Adipocyte (in vitro differentiated cells): Measurements from ENCODE around the gene TCAF2.
"Not testable (repeated sequence)": the region's sequence is repeated elsewhere in the genome, so short reads cannot be mapped to it uniquely, and the experiment has no call there.

ENCODE experiments used
- DNase-seq: peaks from one replicate; pipeline ENCODE4 v3.0.0-alpha.2; 2015; ENCODE audit warnings: low read depth
- H3K27me3 ChIP-seq: replicated peaks from 2 replicates; pipeline ENCODE4 v1.7.0; 2013; ENCODE audit warnings: mild to moderate bottlenecking, low read length, moderate library complexity; ENCODE audit not compliant: control insufficient read depth, insufficient read depth
- H3K36me3 ChIP-seq: 2 replicates; pipeline ENCODE4 v1.7.0; 2013; ENCODE audit warnings: low read length, mild to moderate bottlenecking, moderate library complexity; ENCODE audit not compliant: control insufficient read depth, insufficient read depth, severe bottlenecking
- H3K4me1 ChIP-seq: 2 replicates; pipeline ENCODE4 v1.7.0; 2013; ENCODE audit warnings: mild to moderate bottlenecking, low read length, moderate library complexity; ENCODE audit not compliant: control insufficient read depth, insufficient read depth
- H3K4me3 ChIP-seq: 2 replicates; pipeline ENCODE4 v1.7.0; 2013; ENCODE audit warnings: mild to moderate bottlenecking, low read length, moderate library complexity
- H3K9ac ChIP-seq: 2 replicates; pipeline ENCODE4 v1.7.0; 2013; ENCODE audit warnings: mild to moderate bottlenecking, low read length, moderate library complexity
- H3K9me3 ChIP-seq: 2 replicates; pipeline ENCODE4 v1.7.0; 2013; ENCODE audit warnings: mild to moderate bottlenecking, low read length, moderate library complexity; ENCODE audit not compliant: control insufficient read depth

Gene TCAF2

GRCh38 chr7:143630653-143631052, 9.9 kb downstream of the TCAF2 start:
- not testable (repeated sequence) for H3K27me3 ChIP-seq, H3K36me3 ChIP-seq, H3K4me1 ChIP-seq, H3K9me3 ChIP-seq, H3K4me3 ChIP-seq, DNase-seq, H3K9ac ChIP-seq

- not testable (repeated sequence) for H3K9me3 ChIP-seq
Observed at GRCh38 chr7:143632506-143632905, 11.7 kb downstream of the TCAF2 start.

GRCh38 chr7:143633013-143633618, 12.3 kb downstream of the TCAF2 start:
- H3K9me3 ChIP-seq, H3K36me3 ChIP-seq, DNase-seq, H3K4me3 ChIP-seq, H3K9ac ChIP-seq, H3K4me1 ChIP-seq, H3K27me3 ChIP-seq: not testable (repeated sequence)

More at GRCh38 chr7:143632506-143632905, 11.7 kb downstream of the TCAF2 start:
- not testable (repeated sequence) for H3K36me3 ChIP-seq, DNase-seq, H3K4me3 ChIP-seq, H3K27me3 ChIP-seq, H3K9ac ChIP-seq, H3K4me1 ChIP-seq

GRCh38 chr7:143635364-143636240, 14.8 kb downstream of the TCAF2 start:
- H3K4me1 ChIP-seq, H3K9ac ChIP-seq, H3K27me3 ChIP-seq, H3K36me3 ChIP-seq, DNase-seq, H3K4me3 ChIP-seq, H3K9me3 ChIP-seq: not testable (repeated sequence)

- DNase-seq, H3K9me3 ChIP-seq, H3K4me3 ChIP-seq, H3K9ac ChIP-seq, H3K36me3 ChIP-seq, H3K4me1 ChIP-seq, H3K27me3 ChIP-seq: not testable (repeated sequence)
Observed at GRCh38 chr7:143639372-143639771, 18.6 kb downstream of the TCAF2 start.

GRCh38 chr7:143640528-143641189, 19.9 kb downstream of the TCAF2 start:
- not testable (repeated sequence) for H3K4me1 ChIP-seq, H3K36me3 ChIP-seq, DNase-seq, H3K9ac ChIP-seq, H3K27me3 ChIP-seq, H3K9me3 ChIP-seq, H3K4me3 ChIP-seq

GRCh38 chr7:143646598-143646997, 25.8 kb downstream of the TCAF2 start:
- not testable (repeated sequence) for H3K4me3 ChIP-seq, H3K9me3 ChIP-seq, H3K27me3 ChIP-seq, H3K36me3 ChIP-seq, H3K4me1 ChIP-seq, H3K9ac ChIP-seq, DNase-seq

- H3K36me3 ChIP-seq, H3K4me3 ChIP-seq, H3K9ac ChIP-seq, H3K4me1 ChIP-seq, H3K9me3 ChIP-seq, DNase-seq, H3K27me3 ChIP-seq: not testable (repeated sequence)
Observed at GRCh38 chr7:143649902-143650301, 29.1 kb downstream of the TCAF2 start.

- H3K4me1 ChIP-seq, H3K36me3 ChIP-seq, H3K27me3 ChIP-seq, H3K4me3 ChIP-seq, H3K9ac ChIP-seq, DNase-seq, H3K9me3 ChIP-seq: not testable (repeated sequence)
Observed at GRCh38 chr7:143650447-143650846, 29.7 kb downstream of the TCAF2 start.
